GM10248 (cell line): ENCODE measurements around the gene RREB1.

Experiments used
- CTCF ChIA-PET: fragments of 300-600 bp; sonication (Branson Sonifier 250); formaldehyde crosslinking; extraction: SDS; loops from one replicate; lab custom pipeline; 2021; ENCODE audit warnings: antibody characterized with exemption; lab: Yijun Ruan, JAX
- POLR2A ChIA-PET: fragments of 350-650 bp; sonication (Branson Sonifier 250); formaldehyde crosslinking; extraction: SDS; loops from one replicate; lab custom pipeline; 2020; ENCODE audit warnings: antibody characterized with exemption; lab: Yijun Ruan, JAX
- DNase-seq: peaks from one replicate; pipeline ENCODE4 v3.0.0; 2012; ENCODE audit errors: extremely low spot score
- CTCF ChIP-seq: IDR thresholded peaks from 2 replicates; pipeline ENCODE4 v1.5.1; 2012; ENCODE audit warnings: mild to moderate bottlenecking, low read depth; ENCODE audit errors: extremely low read depth, missing control alignments, control extremely low read depth

Gene RREB1

GRCh38 chr6:7195339-7196018 is 87.7 kb downstream of the RREB1 start:
- no peak for TF ChIP-seq CTCF
- DNase-seq, result no peak
- ChIA-PET POLR2A (interaction anchor here (0.7 kb wide), 1 partner anchor 49 kb away, joined by 3 read pairs; no protein-coding TSS in a partner anchor), CTCF (no interaction called here)

- DNase-seq, result no peak
- POLR2A ChIA-PET, result interaction anchor here (0.7 kb wide), 1 partner anchor 1615 kb away, joined by 7 read pairs; no protein-coding TSS in a partner anchor
- no peak for TF ChIP-seq CTCF
- CTCF ChIA-PET, result interaction anchor here (1.0 to 1.3 kb wide), 2 partner anchors 12 to 14 kb away, joined by 3 to 4 read pairs; no protein-coding TSS in a partner anchor
These were observed 88.2 kb downstream of the RREB1 start for GRCh38 chr6:7196019-7196402.

DNA sequence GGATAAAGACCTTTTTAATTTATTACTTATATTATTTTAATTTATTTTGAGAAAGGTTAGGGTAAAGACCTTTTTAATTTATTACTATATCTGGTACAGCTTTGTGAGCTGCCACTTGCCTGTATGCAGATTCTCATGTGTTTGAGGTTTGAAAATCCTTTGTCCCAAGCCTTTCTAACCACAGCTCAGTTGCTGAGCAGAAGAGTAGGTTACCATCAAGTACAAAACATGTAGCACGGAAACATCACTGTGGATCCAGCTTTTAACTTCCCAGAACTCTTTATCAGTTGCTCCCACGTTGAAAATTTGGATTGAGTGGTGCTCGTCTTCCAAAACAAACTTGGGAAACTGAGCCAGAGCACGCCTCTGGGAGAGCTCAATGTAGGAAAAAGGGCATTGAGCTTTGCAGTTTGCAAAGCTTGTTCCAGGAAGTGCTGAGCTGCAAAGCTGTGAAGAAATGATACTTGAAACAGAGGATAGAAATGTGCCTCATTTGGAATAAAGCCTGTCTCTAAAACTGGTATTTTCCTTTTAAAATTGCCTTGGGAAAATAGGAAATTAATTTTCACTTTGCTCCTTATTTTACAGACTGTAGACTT is 89.0 kb downstream of the RREB1 start:
- POLR2A ChIA-PET, result interaction anchor here (0.7 kb wide), 1 partner anchor 1614 kb away, joined by 7 read pairs; no protein-coding TSS in a partner anchor
- CTCF ChIA-PET, result interaction anchor here (1.0 to 1.8 kb wide), 4 partner anchors 10 to 15 kb away, joined by 3 to 5 read pairs (median 4); no protein-coding TSS in a partner anchor
- no peak for TF ChIP-seq CTCF
- DNase-seq, result no peak

GRCh38 chr6:7197747-7198146 is 90.0 kb downstream of the RREB1 start:
- ChIA-PET POLR2A (no interaction called here), CTCF (interaction anchor here (1.5 to 1.8 kb wide), 2 partner anchors 9 to 14 kb away, joined by 3 to 5 read pairs; no protein-coding TSS in a partner anchor)
- no peak for TF ChIP-seq CTCF
- no peak for DNase-seq

DNA sequence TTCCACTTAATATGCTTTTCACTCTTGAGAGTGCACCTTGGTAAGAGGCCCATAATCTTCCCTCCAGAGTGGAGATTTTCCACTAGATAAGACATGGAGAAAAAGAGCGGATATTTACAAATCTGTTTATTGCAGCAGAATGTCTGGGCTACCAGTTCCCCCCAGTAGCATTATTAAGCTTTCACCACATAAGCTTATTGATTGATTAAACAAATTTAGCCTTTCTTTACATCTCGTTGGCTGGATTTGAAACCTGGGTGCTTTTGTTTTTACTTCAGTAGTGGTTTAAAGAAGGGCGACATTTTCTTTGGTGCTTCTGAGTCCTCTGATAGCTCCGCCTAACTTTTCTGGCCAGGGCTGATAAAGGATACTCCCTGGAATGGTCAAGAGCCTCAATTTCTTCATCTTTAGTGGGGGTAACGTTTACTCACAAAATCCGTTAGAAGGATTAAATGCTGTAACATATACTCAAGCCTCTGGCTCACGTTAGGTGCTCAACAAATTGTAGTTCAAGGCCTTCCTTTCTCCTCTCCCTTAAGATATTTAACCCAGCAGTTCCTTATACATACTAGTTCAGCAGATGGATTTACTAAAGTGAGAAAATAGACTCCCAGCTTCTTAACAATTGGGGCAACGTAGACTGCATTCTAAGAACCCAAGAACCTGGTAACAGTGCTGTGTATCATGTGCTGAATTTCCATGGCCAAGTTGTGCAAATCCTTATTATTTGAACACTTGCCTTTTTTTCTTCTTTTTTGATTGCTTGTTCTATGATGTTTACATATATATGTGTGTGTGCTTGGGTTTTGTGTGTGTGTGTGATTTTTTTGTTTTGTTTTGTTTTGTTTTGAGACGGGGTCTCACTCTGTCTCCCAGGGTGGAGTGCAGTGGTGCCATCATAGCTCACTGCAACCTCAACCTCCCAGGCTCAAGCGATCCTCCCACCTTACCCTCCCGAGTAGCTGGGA is 91.4 kb downstream of the RREB1 start:
- no peak for TF ChIP-seq CTCF
- CTCF ChIA-PET, result interaction anchor here (0.6 to 1.7 kb wide), 3 partner anchors 9 to 14 kb away, joined by 3 read pairs; no protein-coding TSS in a partner anchor
- POLR2A ChIA-PET, result no interaction called here
- DNase-seq, result no peak
